HG03103 (cell line): ENCODE measurements around the gene ZNF473.
"Not testable (repeated sequence)": the region's sequence is repeated elsewhere in the genome, so short reads cannot be mapped to it uniquely, and the experiment has no call there.

Experiments
- ATAC-seq: cut with Tn5 transposase; IDR thresholded peaks from one replicate; pipeline ENCODE4 v1.9.1; 2021; ENCODE audit warnings: low read depth; ENCODE audit not compliant: unreplicated experiment

Gene ZNF473

GRCh38 chr19:50091786-50092185, 66.0 kb downstream of the ZNF473 start:
- ATAC-seq: not testable (repeated sequence)

- ATAC-seq: not testable (repeated sequence)
Measured at GRCh38 chr19:50092597-50092996, 66.8 kb downstream of the ZNF473 start.

- not testable (repeated sequence) for ATAC-seq
Measured at GRCh38 chr19:50097884-50098283, 72.1 kb downstream of the ZNF473 start.

GRCh38 chr19:50098892-50099291, 73.1 kb downstream of the ZNF473 start:
- ATAC-seq: not testable (repeated sequence)

GRCh38 chr19:50099696-50100095, 73.9 kb downstream of the ZNF473 start:
- not testable (repeated sequence) for ATAC-seq

- not testable (repeated sequence) for ATAC-seq
Measured at GRCh38 chr19:50100946-50101345, 75.1 kb downstream of the ZNF473 start.
